Measurements from ENCODE around the gene EML4.
A peak's percentile ranks its signal among the peaks of the same experiment; 100 is the strongest.
"Not testable (repeated sequence)": the region's sequence is repeated elsewhere in the genome, so short reads cannot be mapped to it uniquely, and the experiment has no call there.

EML4 gene

DNA sequence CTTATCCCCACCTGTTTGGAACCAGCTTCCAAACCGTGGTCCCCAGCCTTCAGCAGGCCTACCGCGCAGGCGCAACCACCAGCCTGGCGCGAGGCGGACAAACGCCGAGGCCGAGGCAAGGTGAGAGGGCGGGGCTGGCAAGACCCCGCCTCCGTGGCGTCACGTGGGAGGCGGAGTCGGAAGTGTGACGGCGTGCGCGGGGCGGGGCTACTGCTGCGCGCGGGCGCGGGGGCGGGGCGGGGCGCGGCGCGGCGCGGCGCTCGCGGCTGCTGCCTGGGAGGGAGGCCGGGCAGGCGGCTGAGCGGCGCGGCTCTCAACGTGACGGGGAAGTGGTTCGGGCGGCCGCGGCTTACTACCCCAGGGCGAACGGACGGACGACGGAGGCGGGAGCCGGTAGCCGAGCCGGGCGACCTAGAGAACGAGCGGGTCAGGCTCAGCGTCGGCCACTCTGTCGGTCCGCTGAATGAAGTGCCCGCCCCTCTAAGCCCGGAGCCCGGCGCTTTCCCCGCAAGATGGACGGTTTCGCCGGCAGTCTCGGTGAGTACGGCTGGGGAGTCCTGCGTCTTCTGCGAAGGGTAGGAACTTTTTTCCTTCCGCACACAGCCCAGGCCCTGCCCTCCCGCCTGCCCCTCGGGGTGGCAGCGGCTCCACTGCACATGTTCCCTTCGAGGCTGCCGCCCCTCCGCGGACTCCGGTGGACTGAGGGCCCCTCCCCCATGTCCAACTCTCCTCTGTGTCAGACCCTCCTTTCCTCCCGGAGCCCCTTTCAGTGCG, at the start of gene EML4:
EML4 (plus strand) TSS at position 254 of the 774 bp plus-strand sequence; CDS start at position 513, 259 bp downstream.
- DNase-seq, result peak; percentile 97

DNA sequence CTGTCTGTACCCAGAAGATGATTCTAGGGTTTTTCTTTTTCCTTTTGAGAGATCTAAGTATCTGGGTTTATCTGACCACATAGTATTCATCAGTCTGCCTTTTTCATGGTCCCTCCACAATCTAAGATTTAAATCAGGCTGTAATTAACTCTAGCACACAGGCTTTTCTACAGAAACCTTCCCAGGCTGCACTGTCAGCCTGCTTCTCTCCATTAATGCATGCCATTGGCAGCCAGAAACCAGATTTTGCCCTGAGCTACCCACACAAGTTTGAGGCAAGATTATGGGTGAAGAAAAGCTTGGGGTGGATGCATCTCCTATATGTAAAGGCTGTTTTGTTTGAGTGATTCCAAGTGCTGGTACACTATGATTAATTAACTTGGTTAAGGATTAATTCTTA, 45.7 kb upstream of the EML4 start:
- no peak for DNase-seq

DNA sequence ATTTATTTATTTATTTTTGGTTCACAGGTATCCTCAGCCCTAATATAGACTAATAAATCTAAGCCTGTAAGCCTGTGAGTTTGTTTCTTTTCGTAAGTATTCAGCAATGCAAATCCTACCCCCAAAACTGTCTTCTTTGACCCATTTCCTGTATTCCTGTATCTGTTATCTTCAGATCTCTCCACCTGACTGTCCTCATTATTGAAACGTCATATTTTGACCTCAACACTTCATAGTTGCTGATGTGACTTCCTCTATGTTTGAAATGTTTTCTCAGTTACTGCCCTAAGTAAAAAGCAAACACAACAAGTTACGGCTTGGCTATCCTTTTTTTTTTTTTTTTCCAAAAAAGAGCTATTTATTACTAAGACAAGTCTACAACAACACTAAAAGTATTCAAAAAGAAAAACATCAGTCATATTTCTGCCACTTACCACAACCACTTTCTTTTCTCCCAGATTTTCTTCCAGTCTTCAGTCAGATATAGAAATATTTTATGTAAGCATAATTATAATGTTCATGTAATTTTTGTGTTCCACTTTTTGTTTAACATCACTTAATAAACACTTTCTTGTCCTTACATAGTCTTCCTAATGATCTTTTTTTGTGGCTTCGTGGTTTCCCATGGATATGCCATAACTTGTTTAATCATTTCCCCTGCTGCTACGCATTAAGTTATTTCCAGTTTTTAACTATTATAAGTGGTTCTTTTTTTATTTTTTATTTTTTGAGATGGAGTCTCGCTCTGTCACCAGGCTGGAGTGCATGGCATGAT, 45.0 kb upstream of the EML4 start:
- peak; percentile 75 for DNase-seq

- no peak for DNase-seq
These were observed 43.1 kb upstream of the EML4 start for GRCh38 chr2:42125841-42126594.

DNA sequence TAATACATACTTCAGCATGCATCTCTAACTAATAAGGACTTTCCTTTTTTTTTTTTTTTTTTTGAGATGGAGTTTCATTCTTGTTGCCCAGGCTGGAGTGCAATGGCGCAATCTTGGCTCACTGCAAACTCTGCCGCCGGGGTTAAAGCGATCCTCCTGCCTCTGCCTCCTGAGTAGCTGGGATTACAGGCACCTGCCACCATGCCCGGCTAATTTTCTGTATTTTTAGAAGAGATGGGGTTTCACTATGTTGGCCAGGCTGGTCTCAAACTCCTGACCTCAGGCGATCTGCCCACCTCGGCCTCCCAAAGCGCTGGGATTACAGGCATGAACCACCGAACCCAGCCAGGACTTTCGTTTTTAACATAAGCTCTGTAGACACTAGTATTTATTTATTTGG, 42.3 kb upstream of the EML4 start:
- DNase-seq, result not testable (repeated sequence)

GRCh38 chr2:42127425-42128424, 41.4 kb upstream of the EML4 start:
- no peak for DNase-seq

GRCh38 chr2:42128721-42129486, 40.2 kb upstream of the EML4 start:
- DNase-seq, result no peak

DNA sequence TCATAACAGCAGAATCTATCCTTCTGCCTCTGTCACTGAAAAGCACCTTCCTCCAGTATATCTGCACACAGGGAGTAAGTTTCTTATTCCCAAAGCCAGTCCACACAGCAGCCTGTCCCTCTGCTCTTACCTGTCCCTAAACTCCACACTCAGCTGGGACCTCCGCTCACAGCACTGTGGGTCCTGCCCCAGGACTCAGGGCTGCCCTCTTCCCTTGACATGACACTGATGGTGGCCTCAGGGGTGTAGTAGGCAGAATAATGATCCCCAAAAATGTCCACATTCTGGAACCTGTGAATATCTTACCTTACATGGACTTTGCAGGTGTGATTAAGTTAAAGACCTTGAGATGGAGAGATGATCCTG, 39.7 kb upstream of the EML4 start:
- DNase-seq, result no peak

DNA sequence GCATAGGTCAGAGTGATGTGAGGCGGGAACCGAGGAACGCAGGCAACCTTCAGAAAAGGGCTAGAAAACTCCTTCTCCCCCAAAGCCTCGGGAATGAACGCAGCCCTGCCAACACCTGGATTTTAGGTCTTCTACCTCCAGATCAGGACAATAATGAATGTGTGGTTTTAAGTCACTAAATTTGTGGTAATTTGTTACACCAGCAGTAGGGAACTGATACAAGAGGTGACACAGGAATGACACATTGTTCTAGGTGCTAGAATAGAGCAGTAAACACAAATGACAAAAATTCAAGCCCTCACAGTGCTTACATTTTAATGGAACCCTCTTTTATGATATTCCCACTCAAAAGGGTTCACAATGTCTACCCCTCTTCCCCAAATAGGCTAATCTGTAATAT, 39.2 kb upstream of the EML4 start:
- no peak for DNase-seq

DNA sequence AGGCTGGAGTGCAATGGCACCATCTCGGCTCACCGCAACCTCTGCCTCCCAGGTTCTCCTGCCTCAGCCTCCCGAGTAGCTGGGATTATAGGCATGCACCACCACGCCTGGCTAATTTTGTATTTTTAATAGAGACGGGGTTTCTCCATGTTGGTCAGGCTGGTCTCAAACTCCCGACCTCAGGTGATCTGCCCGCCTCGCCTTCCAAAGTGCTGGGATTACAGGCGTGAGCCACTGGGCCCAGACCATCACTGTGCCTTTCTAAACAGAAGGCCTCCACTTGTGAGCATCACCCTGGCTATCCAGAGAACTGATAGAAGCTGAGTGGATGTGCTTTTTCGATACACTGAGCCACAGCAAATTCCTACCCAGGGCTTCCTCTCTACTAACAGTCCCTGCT, 38.3 kb upstream of the EML4 start:
- not testable (repeated sequence) for DNase-seq

GRCh38 chr2:42132191-42132965, 36.8 kb upstream of the EML4 start:
- DNase-seq, result no peak

DNA sequence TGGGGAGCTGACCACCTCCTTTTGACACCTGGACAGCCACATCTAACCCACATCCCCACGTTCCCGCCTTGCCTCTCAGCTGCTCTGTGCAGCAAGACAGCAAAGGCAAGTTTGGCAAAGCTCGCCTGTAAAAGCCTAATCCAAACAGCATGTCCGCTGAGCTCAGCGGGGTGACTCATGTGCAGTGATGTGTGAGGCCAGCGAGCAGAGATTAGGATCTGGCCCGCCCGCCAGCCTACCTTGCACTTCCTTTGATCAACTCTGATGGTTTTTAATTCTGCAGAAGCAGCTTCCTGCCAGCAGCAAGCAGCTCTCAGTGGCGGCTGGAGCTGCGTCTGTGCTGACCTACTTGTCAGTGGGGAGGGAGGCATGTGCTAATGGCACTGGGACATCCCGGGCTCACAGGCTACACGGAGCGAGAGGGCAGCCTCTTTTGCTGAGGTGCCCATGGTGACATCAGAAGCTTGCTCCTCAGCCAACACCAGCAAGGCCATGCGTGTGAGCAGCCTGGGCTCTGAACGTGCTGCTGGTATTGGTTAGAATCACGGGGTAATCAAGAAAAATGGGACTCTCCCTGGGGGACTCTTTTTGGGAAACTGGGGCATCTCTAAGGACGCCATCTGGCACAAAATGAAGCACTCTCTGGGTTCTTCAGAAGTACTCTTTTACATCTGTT, 36.0 kb upstream of the EML4 start:
- DNase-seq, result peak; percentile 94

GRCh38 chr2:42133771-42134195, 35.4 kb upstream of the EML4 start:
- DNase-seq, result no peak

- not testable (repeated sequence) for DNase-seq
These were observed 34.7 kb upstream of the EML4 start for GRCh38 chr2:42134401-42134932.

DNA sequence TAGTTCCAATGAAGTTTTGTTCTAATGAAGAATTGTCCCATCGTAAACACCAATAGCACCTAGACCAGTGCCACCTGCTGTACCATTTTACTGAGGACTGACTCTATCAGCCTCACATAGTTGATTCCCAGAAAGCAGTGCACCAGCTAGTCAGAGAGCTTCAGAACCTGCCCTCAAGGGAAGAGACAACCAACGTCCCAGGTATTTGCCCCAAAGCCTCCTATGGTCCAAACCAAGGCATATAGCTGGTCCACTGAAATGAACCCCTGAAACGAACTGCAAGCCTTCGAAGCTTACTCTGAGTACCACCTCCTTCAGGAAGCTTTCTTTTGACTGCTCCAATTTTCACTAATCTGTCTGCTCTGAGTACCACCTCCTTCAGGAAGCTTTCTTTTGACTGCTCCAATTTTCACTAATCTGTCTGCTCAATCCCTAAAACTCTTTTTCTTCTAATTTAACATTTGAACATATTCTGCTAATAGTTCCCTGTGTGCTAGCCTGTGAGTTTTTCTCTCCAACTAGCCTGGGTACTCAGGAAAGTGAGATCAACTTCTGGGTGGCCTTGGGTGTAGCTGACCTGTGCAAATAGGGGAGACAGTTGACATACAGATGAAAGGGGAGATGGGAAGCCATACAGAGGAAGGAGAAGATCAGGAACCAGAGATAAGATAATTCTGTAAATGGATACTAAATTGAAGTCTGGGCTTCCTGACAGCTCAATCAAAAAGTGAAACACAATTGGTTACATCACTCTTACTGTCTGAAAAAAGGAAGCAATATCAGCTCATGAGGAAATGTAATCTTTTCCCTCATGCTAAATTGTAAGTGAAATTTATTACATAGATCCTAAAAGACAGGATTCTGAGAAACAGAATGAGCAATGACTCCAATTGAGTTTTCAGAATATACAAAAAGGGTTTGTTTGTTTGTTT, 33.5 kb upstream of the EML4 start:
- DNase-seq, result no peak

DNA sequence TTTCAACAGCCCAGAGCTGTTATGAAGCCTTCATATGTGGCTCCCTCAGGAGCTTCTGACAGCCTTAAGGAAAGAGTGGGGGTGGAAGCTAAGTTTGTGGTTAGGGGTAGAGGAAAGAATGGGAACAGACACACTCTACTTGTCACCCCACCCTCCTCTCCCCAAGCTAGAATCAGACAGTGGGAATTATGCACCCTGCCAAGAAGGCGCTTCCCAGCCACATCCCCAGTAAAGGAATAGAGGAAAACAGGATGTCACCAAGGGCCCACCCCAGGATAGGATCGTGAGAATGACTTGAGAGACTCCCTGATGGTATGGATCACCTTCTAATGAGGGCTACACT, 32.4 kb upstream of the EML4 start:
- no peak for DNase-seq

GRCh38 chr2:42137125-42137841, 31.9 kb upstream of the EML4 start:
- DNase-seq, result no peak

All from activated CD4-positive, alpha-beta T cell treated with anti-CD3 and anti-CD28 coated beads, Interleukin-2, Interleukin-6, amounts not matched to agents 100 ng/mL and 50 ng/mL, durations not matched to agents 16 hours and 8 hours (primary cell).